ENCODE data around the gene SFSWAP.
"Not testable (repeated sequence)": the region's sequence is repeated elsewhere in the genome, so short reads cannot be mapped to it uniquely, and the experiment has no call there.

The SFSWAP gene

DNA sequence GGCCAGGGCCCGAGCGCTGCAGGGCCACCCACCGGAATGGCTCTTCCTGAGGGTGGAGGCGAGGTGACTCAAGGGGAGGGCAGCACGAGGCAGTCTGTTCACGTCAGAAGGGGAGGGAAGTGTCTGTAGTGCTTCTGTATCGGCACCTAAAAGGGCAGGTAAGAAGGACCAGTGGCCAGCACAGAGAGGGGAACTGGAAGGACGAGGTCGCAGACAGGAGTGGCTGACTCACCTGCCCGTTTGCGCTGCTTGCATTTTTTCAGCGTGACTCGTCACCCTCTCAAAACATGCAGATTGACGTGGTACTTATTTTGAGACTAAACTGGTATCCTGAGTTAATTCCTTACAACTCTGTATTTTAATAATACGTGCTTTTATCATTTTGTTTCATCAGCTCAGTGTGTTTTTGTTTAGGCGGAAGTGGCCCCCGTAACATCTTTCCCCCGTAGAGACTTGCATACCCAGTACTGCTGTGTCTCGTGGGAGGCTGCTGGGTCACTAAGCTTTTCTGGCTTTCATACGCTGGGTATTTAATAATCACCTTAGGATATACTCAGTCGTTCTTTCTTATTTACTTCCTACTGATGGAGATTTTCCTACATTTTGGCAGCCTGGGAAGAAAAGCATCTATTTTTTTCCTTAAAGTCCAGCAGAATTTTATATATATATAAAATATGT, 26.4 kb downstream of the SFSWAP start:
- no peak for DNase-seq

DNA sequence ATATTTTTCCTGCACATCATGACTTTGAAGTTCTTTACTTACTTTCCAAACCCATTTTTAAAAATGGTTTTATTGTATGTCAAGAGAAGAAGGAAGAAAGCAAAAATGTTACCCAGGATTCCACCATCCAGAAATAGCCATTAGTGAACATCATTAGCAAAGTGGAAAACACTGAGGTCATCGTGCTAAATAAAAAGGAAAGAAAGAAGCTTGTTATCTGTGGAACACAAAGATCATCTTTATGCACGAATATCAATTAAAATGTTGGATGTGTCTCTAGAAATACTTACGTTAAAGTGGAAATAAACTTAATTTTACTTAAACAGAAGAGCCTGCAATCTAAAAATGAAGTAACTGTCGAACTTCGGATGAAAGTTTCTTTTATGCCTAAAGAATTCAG, 27.3 kb downstream of the SFSWAP start:
- DNase-seq: no peak

DNA sequence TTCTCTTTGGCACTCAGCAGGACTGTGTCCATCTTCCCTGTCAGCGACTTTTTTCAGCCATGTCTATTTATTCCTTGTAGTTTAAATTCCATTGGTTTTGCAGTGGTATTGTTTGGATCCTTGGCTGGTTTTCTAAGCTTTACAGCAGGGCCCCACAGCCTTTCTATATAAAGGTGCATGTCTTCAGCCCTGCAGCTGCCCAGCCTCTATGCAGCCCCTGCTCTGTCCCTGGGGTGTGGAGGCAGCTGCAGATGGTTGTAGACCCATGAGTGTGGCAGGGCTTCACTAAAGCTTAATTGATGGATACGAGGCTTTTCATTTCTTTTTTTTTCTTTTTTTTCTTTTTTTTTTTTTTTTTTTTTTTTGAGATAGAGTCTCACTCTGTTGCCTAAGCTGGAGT, 29.7 kb downstream of the SFSWAP start:
- DNase-seq: no peak

DNA sequence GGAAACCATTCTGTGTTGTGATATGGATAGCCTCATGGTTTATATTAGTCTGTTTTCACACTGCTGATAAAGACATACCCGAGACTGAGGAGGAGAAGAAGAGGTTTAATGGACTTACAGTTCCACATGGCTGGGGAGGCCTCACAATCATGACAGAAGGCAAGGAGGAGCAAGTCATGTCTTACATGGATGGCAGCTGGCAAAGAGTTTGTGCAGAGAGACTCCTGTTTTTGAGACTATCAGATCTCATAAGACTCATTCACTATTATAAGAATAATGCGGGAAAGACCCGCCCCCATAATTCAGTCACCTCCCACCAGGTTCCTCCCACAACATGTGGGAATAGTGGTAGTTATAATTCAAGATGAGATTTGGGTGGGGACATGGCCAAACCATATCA, 31.9 kb downstream of the SFSWAP start:
- DNase-seq: not testable (repeated sequence)

DNA sequence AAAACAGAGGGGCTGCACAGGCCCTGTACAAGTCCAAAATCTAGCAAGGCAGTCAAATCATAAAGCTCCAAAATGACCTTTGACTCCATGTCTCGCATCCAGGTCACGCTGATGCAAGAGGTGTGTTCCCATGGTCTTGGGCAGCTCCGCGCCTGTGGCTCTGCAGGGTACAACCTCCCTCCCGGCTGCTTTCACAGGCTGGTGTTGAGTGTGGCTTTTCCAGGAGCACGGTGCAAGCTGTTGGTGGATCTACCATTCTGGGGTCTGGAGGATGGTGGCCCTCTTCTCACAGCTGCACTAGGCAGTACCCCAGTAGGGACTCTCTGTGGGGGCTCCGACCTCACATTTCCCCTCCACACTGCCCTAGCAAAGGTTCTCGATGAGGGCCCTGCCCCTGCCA, 32.5 kb downstream of the SFSWAP start:
- DNase-seq: not testable (repeated sequence)

- DNase-seq: not testable (repeated sequence)
These were observed 33.0 kb downstream of the SFSWAP start for GRCh38 chr12:131743880-131744279.

DNA sequence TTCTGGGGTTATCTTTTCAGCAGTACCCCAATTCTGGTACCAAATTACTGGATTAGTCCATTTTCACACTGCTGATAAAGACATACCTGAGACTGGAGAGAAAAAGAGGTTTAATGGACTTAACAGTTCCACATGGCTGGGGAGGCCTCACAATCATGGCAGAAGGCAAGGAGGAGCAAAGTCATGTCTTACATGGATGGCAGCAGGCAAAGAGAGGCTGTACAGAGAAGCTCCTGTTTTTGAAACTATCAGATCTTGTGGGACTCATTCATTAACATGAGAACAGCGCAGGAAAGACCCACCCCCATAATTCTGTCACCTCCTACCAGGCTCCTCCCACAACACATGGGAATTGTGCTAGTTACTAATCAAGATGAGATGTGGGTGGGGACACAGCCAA, 33.8 kb downstream of the SFSWAP start:
- not testable (repeated sequence) for DNase-seq

DNA sequence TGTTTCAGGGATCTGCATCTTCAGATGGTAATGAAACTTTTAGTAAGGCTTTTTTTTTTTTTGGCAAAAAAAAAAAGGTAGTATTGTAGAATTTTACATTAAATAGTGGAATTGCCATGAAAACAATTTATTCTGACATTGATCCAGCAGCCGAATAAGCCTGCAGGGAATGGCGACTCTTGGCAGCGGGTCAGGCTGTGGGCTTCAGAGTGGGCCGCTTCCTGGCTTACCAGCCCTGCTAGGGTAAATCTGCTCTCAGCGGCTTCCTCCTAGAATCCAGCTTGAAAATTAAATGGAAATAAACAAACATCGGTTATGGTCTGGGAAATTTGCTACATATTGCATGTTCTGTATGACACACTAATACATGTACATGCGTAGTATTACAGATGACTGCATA, 34.8 kb downstream of the SFSWAP start:
- DNase-seq: no peak

- no peak for DNase-seq
These were observed 36.6 kb downstream of the SFSWAP start for GRCh38 chr12:131747276-131748177.

DNA sequence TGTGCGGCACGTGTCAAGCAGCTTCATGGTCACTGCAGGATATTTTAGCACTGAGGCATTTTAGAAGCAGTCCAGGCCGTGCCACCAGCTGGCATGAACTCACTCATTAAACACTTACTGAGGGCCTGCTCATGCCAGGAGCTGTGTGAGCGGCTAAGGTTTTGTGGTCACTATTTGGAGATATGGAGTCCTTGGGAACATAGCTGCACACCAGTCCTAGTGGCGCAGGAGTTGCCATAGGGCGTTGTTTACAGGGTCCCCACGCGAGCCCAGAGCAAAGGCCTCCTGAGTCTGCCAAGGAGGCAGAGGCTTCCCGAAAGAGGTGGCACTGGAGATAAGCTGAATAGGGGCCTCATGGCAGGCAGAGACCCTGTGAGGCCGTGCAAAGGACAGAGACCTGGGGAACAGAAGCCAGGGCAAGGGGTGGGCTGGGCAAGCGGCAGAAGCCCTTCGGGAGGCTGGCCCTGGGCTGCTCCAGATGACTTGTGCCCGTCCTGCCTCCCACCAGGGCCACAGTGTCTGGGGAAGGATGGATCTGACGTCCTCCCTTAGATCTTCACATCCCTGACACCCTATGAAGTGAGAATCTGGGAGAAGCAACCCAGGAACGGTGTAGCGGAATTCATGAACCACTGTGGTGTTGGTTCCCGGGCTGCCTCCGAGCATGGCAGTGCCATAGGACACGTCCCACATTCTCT, 38.9 kb downstream of the SFSWAP start:
- DNase-seq: no peak

- no peak for DNase-seq
These were observed 40.4 kb downstream of the SFSWAP start for GRCh38 chr12:131751335-131751734.

- DNase-seq: no peak
These were observed 41.6 kb downstream of the SFSWAP start for GRCh38 chr12:131752451-131752850.

- DNase-seq: no peak
These were observed 42.1 kb downstream of the SFSWAP start for GRCh38 chr12:131753005-131753404.

DNA sequence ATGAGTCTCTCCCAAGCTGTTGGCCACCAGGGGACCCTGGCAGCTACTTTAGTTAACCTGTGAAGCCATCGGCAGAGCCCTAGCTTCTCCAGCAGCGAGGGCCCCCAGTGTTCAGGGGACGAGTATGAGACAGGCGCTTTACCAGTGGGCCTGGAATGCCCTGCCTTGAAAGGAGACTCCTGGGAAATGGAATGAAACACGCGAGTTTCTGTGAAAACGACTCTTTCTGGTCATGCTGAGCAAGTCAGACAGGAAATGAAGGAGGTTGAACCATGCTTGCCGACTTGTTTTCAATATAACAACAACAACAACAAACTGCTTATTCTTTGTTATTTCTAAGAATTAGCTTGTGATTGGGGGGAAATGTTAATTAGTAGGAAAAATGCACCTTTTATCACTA, 42.9 kb downstream of the SFSWAP start:
- no peak for DNase-seq

DNA sequence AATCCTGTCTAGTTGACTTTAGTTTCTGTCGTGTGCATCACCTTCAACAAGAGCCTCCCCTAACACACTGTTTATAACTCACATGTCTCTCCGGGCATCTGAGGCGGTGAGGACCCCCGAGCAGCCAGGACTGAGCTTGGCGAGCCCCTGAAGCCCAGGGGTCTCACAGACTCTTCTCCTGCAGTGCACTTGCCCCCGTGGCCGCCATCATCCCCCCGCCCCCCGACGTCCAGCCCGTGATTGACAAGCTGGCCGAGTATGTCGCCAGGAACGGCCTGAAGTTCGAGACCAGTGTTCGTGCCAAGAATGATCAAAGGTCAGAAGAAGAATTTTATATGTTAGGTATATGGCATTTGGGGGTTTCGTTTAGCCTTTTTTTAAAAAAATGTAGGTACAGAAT, 43.3 kb downstream of the SFSWAP start:
- no peak for DNase-seq

DNA sequence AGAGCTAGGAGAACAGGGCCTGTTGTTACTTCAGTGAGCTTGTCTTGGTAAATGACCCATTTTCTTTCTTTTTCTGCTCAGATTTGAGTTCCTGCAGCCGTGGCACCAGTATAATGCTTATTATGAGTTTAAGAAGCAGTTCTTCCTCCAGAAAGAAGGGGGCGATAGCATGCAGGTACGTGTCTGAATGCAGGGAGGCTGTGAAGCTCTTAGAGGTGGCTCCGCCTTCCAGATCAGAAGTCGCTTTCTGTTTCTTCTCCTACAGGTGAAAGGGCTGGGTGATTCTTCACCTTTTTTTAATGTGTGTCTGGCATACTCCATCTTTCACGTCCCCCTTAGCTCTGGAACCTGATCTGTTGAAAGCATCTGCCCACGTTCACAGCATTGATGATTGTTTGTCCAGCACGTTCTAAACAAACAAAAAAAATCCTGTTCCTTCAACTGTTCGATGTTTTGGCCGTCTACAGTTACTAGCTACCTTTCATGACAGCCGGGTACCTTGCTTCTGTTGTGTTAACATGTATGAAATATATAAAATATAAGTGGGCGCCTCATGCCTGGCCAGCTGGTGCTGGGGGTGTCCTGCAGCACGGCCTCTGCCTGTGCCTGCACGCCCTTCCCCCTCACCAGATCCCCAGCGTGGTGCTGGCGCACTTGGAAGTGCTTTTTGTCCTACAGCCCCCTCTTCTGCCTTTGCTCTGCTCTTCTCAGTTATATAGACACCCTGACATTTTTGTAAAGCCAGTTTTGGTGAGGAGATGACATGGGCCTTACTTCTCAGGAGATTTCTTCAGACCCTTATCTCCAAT, 44.6 kb downstream of the SFSWAP start:
- DNase-seq: peak; percentile 7 to 50

GRCh38 chr12:131756441-131756840, 45.6 kb downstream of the SFSWAP start:
- no peak for DNase-seq

DNA sequence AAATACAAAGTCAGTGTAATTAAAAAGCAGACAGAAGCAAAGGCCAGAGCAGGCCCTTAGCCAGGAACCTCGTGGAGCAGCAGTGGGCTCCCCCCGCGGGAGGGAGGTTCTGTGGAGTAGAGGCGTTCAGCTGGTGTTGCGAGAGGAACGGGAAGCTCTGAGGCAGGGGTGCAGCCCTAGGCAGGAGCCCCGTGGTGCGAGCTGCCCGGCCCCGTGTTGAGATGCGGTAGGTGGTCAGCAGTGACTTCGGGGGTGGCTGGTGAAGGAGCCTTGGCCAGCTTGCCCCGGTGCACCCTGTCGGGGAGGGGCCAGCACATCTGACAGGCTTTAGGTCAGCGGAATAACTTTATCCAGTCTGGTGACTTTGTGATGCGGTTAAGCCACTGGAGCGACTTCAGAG, 46.2 kb downstream of the SFSWAP start:
- DNase-seq: no peak

- DNase-seq: no peak
These were observed 47.3 kb downstream of the SFSWAP start for GRCh38 chr12:131758016-131758739.

GRCh38 chr12:131759176-131759575, 48.3 kb downstream of the SFSWAP start:
- DNase-seq: no peak

GRCh38 chr12:131761638-131762037, 50.7 kb downstream of the SFSWAP start:
- DNase-seq: no peak

DNA sequence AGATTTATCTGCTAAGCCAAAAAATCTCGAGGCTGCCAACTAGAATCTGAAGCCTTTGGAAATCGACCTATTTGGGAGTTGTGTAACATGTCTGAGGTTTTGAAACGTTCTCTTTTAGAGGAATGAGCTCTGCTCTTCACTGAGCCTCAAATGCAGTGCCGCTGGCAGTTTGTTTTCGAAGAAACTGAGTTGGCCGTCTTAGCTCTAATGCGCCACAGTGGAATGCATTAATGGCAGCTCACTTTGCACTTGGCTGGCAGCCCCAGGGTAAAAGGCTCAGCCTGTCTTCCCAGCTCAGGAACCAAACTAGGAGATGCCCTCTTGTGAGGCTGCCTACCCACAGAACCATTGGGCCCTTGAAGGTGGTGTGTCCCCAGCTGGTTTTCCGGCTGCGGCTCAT, 53.8 kb downstream of the SFSWAP start:
- DNase-seq: no peak

Measured in NCI-H526 (cell line).